Activated CD4-positive, CD25-positive, alpha-beta regulatory T cell treated with anti-CD3 and anti-CD28 coated beads, Interleukin-2, amount 50 U/mL, for 16 hours (primary cell): ENCODE results near the gene ZNF398.
A peak's percentile ranks its signal among the peaks of the same experiment; 100 is the strongest.
"Not testable (repeated sequence)": the region's sequence is repeated elsewhere in the genome, so short reads cannot be mapped to it uniquely, and the experiment has no call there.

ENCODE experiments used
- DNase-seq: peaks from one replicate; pipeline ENCODE4 v3.0.0-alpha.2; 2020; ENCODE audit warnings: low read depth, low spot score

ZNF398 gene, protein sequence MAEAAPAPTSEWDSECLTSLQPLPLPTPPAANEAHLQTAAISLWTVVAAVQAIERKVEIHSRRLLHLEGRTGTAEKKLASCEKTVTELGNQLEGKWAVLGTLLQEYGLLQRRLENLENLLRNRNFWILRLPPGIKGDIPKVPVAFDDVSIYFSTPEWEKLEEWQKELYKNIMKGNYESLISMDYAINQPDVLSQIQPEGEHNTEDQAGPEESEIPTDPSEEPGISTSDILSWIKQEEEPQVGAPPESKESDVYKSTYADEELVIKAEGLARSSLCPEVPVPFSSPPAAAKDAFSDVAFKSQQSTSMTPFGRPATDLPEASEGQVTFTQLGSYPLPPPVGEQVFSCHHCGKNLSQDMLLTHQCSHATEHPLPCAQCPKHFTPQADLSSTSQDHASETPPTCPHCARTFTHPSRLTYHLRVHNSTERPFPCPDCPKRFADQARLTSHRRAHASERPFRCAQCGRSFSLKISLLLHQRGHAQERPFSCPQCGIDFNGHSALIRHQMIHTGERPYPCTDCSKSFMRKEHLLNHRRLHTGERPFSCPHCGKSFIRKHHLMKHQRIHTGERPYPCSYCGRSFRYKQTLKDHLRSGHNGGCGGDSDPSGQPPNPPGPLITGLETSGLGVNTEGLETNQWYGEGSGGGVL

DNA sequence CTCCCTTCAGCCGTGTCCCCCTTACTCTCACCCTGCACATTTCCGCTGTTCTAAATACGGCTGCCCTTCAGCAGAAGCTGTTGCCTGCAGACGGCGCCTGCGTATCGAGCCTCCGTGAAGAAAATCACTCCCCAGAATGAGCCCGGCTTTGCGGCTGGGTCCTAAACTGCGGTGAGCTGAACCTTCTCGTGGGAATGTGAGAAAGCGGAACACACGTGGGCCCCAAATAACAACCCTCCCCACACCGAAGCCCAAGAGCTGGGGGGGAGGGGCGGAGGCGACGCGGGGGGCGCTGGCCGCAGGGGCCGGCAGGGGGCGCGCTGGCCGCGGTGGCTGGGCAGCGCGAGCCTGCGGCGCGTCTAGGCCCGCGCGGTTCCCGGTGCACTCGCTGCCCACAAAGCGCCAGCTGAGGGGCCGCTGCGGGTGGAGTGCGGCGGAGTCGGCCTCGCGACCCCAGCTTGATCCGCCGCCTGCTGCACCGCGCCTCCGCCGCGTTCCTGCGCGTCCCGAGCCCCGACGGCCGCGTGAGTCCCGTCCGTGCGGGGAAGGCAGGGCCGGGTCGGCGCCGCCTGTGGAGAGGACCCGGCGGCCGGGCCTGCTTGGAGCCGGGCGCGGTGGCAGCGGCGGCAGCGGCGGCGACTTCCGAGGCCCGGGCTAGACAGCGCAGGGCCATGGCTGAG lies at the start of gene ZNF398:
Gene ZNF398 (plus strand): TSS at position 382 of the 680 bp plus-strand sequence. CDS start 290 bp downstream, at position 672.
- DNase-seq = peak; percentile 61

DNA sequence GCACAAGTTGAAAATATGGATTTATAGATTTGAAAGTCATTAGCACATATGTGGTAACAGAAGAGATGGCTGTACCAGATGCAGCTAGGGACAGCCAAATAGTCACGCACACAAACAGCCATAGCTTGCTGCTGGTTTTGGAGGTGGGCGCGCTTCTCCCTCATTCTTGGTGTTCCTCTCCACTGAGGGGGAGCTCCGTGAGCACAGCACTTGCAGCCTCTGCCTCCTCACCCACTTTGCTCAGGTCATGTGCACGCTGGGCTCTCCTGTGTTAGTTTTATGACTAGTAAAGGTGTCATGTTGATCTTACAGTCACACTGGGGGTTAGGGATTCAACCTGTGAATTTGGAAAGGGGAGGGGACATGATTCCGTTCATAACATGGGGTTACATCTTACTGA lies 48.2 kb upstream of the ZNF398 start:
- no peak for DNase-seq

DNA sequence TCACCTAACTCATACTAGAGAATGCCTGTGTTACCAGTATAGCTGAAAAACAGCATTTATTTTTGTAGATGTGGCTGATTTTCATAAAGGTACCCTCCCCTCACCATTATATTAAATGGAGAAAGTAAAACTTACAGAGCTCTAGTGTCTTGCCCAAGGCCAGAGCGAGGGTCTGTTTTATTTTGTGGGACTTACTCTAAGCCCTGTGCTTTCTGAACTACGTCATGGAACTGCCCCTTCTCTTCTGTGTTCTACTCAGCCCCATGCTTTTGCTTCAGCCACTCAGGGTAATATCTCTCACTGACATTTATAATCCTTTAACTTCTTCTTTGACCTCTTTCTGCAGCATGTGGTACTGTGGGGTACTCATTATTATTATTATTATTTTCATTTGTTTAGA lies 46.4 kb upstream of the ZNF398 start:
- DNase-seq = no peak

- no peak for DNase-seq
These were observed 44.6 kb upstream of the ZNF398 start for GRCh38 chr7:149102666-149103065.

- DNase-seq = no peak
These were observed 43.8 kb upstream of the ZNF398 start for GRCh38 chr7:149103424-149103823.

- DNase-seq = no peak
These were observed 43.0 kb upstream of the ZNF398 start for GRCh38 chr7:149104214-149104613.

DNA sequence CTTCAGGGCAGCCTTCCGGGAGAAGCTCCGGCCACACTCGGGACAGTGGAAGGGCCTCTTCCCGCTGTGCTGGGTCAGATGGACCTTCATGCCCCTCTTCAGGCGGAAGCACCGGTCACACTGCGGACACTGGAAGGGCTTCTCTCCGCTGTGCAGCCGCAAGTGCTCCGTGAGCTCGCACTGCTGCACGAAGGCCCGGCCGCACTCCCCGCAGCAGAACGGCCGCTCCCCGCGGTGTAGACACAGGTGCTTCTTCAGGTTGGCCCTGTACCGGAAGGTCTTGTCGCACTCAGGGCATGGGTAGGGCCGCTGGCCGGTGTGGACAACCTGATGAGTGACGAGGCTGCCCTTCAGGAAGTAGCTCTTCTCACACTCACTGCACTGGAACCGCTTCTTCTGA lies 42.5 kb upstream of the ZNF398 start:
- no peak for DNase-seq

DNA sequence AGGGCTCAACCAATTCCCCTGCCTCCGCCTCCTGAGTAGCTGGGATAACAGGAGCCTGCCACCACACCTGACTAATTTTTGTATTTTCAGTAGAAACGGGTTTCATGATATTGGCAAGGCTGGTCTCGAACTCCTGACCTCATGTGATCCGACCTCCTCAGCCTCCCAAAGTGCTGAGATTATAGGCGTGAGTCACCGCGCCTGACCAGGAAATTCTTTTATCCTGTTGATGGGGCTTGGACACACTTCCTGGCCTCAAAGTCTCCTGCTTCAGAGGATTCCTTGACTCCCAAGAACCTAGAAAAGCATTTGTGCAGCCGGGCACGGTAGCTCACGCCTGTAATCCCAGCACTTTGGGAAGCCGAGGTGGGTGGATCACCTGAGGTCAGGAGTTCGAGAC lies 37.3 kb upstream of the ZNF398 start:
- no peak for DNase-seq

DNA sequence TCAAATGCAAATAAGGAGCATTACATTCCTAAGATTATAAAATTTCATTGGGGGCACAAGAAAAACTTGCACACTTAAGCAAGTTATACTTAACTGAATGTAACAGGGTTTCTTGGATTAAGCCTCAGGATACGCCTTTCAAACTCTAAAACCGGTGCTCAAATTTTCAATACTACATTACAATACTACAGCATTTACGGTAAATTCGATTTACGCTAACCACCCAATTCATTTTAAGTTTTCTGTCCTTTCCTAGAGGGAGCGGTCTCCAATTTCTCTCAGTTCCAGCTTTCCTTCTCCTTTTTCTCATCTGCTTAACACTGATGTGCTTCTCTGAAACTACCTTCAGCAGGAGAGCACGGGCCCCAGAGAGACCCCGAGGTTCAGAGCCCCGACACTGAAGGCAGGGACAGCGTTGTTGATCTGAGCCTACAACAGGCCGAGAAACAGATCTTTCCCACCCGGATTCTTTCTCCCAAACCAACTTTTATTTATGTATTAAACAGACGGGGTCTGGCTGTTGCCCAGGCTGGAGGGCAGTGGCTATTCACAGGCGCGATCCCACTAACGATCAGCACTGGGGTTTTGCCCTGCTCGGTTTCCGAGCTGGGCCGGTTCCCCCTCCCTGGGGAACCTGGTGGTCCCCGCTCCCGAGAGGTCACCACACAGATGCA lies 21.9 kb upstream of the ZNF398 start:
- no peak for DNase-seq

- DNase-seq = peak; percentile 89
These were observed 21.2 kb upstream of the ZNF398 start, which contains the start of gene ZNF425 for GRCh38 chr7:149125863-149126661. Gene ZNF425 (minus strand): TSS chr7:149126324. CDS start chr7:149126213, 111 bp downstream.

- DNase-seq = peak; percentile 32
These were observed 20.5 kb upstream of the ZNF398 start for GRCh38 chr7:149126662-149127266.

DNA sequence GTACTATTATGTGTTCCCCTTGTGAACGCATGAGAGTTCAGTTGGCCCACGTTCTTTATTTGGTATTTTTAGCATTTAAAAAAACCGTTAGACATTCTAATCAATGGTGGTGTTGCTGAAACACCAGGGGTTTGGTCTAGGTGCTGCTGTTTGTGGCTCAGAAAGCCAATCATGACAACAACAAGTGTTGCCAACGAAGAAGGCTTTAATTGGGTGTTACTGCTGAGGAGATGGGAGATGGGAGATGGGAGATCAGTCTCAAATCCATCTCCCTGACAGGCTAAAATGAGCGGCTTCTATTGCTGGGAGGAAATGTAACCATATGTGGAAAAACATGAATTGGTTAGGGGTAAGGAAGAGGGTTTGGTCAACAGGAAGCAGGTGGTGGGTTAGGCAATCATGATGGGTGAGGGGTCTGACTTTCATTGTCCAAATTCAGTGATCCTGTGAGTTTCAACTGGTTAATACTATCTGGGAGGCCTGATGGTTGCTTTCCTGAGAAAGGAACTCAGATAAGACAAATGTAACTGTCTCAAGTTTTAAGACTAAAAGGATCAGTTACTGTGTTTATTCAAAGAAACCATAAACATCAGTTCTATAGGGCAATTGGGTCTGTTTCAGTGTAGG lies 16.6 kb upstream of the ZNF398 start:
- no peak for DNase-seq

GRCh38 chr7:149133028-149133710 lies 14.1 kb upstream of the ZNF398 start:
- DNase-seq = no peak

DNA sequence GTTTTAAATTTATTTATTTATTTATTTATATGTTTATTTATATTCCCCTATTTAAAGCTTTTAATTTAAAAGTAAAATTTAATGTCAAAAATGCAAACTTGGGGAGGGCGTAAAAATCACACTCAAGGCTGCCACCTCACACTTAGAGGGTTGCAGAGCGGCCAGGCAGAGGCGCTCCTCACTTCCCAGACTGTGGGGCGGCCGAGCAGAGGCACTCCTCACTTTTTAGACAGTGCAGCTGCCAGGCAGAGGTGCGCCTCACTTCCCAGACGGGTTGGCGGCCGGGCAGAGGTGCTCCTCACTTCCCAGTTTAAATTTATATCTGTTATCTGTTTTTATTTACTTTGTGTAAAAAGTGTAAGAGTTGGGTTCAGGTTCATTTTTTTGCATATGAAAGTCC lies 11.1 kb upstream of the ZNF398 start:
- no peak for DNase-seq

DNA sequence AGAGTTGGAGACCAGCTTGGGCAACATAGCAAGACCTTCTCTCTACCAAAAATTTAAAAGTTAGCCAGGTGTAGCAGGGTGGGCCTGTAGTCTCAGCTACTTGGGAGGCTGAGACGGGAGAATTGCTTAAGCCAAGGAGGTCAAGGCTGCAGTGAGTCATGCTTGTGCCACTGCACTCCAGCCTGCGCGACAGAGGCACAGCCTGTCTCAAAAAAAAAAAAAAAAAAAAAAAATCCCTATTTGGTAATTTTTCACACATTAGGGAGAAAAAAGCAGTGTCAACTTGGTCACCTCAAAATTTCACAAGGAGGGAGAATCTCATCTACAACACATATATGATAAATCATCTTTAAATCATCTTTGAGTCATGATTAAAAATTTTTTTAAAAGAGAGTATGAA lies 6.4 kb upstream of the ZNF398 start:
- DNase-seq = no peak

DNA sequence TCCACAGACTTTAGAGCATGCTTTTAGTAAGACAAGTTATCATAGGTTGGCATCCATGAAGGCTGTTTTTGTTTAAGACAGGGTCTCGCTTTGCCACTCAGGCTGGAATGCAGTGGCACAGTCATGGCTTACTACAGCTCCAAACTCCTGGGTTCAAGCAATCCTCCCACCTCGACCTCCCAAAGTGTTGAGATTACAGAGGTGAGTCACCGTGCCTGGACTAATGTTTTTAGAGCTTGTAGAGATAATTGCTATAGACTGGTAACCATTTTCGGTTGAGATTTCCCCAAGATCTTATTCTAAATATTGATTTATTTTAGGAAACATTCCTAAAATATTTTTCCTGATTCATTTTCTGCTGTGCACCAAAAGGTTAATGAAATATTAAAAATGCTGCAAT lies 5.4 kb upstream of the ZNF398 start:
- DNase-seq = no peak

GRCh38 chr7:149144436-149144922 lies 2.8 kb upstream of the ZNF398 start:
- DNase-seq = not testable (repeated sequence)

DNA sequence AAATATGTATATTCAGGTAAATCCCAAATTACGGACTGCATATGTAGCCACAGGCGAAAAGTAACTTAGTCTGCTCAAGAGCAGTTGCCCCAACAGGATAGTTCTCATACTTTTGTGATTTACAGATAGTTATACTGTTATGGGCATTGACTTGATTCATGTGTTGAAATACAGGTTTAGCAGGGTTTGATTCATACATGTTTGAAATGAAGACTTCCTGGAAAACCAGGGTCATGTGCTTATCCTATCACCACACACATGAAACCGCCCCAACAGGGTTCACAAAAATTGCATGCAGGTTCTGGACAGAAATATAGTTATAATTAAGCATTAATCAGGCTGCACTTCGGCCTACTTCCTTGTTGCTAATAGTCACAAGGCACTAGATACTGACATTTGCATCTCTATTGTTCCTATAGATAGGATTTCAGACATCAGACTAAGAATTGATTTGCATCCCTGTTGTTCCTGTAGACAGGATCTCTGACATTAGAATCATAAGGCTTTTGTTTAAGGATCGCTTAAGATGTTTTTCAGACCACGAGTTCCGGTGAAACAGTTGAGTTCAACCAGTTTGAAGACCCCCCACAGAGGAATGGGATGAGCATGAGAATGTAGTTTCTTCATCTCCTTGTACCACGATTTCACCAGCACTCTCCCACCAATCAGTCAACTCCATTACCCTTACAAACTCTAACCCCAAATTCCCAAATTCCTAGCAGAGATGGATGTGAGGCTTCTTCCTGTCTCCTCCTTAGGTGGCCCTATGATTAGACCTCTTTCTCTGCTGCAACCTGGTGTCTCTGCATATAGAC lies 2.0 kb upstream of the ZNF398 start:
- DNase-seq = no peak
